Hematopoietic multipotent progenitor cell treated with erythropoietin and hydrocortisone succinate and interleukin-3 and kit ligand, for 17 days (in vitro differentiated cells): ENCODE results near the gene CAV1.
"Not testable (repeated sequence)": the region's sequence is repeated elsewhere in the genome, so short reads cannot be mapped to it uniquely, and the experiment has no call there.

ENCODE experiments used
- DNase-seq: peaks from one replicate; pipeline ENCODE4 v3.0.0-alpha.2; 2015; ENCODE audit warnings: low spot score

CAV1 gene

DNA sequence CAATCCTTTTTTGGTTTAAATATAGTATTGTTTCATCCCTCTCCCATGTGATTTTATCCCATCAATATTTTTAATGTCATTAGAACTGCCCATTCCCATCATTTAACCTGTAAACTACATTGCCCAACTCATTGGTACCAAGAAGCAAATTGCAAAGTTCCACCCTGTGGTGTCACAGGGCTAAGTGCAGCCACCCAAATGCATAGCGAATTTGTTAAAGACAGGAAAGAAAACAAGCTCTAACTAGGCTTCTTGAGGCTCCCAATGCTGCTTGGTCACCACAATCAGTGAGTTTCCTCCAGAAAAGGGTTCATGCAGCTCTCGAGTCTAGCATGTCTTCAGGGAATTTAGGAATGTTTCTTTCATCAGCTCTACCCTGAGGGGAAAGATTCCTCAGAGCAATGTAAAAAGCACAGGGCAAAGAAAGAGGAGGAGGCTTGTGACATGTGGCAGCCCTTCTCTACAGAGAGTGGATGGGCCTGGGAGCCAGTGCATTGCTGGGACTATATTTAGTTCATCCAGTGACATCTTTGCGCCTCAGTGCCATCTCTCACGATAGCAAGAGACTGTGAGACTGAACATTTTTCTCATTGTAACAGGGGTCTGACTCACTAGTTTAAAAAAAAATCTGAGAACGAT is 58.1 kb downstream of the CAV1 start:
- DNase-seq, result no peak

- no peak for DNase-seq
Observed at GRCh38 chr7:116583653-116584052, 58.8 kb downstream of the CAV1 start.

DNA sequence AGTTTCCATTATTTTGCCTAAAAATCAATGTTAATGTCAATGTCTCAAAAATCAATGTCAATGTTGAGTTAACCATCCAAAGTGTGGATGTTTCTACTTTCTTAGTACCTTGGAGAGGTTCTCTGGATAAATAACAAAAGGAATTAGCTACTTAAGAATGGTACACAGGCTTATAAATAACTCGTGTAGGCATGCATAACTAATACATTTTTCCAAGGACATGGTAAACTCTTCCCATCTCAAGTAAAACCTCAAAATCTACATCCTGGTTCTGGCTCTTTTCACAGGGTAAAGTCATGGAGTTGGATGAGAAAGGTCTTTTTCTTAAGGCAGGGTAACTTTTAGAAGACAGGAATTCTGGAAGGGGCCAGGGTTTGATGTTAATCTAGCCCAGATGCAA is 59.9 kb downstream of the CAV1 start:
- no peak for DNase-seq

GRCh38 chr7:116585392-116585791 is 60.6 kb downstream of the CAV1 start:
- no peak for DNase-seq

GRCh38 chr7:116585967-116586366 is 61.1 kb downstream of the CAV1 start:
- no peak for DNase-seq

- DNase-seq, result not testable (repeated sequence)
Observed at GRCh38 chr7:116587200-116587599, 62.4 kb downstream of the CAV1 start.

- DNase-seq, result no peak
Observed at GRCh38 chr7:116588225-116588624, 63.4 kb downstream of the CAV1 start.

- peak; percentile 26 for DNase-seq
Observed at GRCh38 chr7:116588641-116589594, 64.1 kb downstream of the CAV1 start.

DNA sequence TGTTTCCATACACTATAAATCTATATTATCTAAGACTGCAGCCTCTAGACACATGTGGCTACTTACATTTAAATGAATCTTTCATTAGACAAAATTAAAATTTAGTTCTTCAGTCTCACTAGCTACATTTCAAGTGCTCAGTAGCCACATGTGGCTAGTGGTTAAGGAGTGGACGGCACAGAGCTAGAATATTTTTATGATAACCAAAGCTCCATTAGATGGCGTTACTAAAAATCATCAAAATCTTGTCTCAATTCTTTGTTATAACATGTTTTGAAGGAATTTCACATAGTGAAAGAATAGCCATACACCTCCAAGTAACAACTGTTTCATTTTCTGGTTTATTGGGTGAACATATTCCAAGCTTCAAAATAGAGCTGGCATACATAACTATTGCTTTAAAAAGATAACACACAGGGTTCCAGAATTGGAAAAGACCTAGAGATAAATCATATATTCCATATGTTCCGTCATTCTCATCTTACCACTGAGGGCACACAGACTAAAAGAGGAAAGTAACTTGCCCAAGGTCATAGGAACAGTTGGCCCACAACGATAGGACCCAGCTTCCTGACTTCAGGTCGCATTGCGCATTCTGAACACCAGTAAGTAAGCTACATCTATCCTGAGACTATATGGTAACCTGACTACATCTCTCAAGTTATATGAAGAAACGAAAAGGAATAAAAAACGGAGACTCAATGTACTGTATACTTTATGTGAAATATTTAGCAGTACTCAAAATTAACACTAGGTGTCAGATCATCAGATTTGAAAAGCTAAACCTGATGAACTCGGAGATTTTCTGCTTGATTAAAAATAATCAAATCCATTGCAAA is 66.6 kb downstream of the CAV1 start:
- DNase-seq, result no peak

- DNase-seq, result no peak
Observed at GRCh38 chr7:116592041-116592355, 67.2 kb downstream of the CAV1 start.

GRCh38 chr7:116592445-116592844 is 67.6 kb downstream of the CAV1 start:
- DNase-seq, result no peak

- no peak for DNase-seq
Observed at GRCh38 chr7:116593359-116594075, 68.7 kb downstream of the CAV1 start.

GRCh38 chr7:116595063-116595462 is 70.2 kb downstream of the CAV1 start:
- DNase-seq, result no peak

DNA sequence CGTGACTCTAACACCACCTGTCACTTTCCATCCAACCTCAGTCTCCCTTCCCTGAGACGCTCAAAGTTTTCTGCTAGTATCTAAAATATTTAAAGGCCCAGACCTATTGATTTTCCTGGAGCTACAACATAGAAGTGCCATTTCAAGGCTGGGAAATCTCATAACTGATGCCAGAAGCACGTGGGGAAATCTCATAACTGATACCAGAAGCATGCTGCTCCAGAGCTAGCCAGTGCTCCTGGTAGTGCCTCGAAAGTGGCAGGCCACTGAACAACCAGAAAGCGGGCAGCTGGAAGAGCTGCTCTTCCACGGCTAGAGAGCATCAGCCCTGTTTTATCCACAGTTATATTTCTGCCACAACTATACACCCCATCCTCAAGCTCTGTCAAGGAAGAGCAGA is 72.5 kb downstream of the CAV1 start:
- DNase-seq, result no peak

DNA sequence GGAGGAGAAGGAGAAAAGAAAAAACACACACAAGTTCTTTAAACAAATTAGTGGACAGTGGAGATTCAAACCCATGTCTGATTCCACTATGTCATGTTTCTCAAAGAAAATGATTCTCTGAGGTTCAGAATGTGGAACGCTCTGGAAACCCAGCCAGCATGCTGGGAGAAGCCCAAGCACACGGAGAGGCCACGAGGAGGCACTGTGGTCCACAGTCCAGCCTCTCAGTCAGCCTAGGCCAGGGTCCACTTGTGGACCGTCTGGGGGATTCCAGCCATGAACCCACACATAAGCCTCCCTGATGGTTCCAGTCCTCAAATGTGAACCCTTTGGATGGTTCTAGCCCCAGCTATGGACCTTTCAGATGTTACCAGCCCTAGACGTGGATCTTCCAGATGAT is 73.4 kb downstream of the CAV1 start:
- DNase-seq, result no peak

DNA sequence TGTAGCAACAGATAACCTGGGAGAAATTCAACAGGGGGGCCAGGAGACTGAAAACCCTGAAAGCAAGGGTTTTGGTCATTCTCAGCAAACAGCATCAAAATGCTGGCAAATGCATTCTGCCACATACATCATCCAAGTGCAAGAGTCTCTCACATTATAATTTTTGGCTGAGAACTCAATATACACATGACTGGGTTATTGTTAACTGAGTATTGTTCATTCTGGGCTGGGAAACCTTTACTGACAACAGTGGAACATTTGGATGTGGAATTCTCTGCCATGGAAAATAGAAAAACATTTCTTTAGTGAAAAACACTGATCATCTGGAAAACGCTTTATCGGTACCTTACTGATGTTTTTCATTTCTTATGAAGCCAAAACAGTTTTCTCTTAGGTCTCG is 74.0 kb downstream of the CAV1 start:
- DNase-seq, result no peak

DNA sequence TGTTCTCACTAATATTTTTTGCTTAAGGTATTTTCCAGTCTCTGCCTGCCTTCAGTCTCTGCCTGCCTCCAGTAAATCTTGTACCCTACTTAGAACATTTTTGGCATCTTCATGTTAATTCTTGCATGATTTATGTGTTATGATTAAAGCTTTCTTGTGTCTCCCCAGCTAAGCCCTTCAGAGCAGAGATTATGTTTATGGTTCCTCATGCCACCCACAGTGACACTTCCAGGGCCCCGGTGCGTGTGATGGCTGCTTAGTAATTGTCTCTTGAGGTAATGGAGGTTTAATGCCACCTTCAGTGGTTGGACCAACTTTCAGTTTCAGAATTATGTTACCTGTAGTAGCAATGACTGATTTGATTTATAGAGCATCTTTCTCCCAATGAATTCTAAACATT is 76.6 kb downstream of the CAV1 start:
- no peak for DNase-seq

GRCh38 chr7:116607299-116607698 is 82.5 kb downstream of the CAV1 start:
- no peak for DNase-seq

GRCh38 chr7:116610210-116610609 is 85.4 kb downstream of the CAV1 start:
- DNase-seq, result no peak

GRCh38 chr7:116610721-116611120 is 85.9 kb downstream of the CAV1 start:
- DNase-seq, result no peak
